ENCODE measurements around the gene SLC10A7. TPM values are rescaled to one million over a fixed set of nuclear protein-coding genes. Genes with fewer than 3 reads are reported as not detected.

The SLC10A7 gene
- total RNA-seq, 1 donor from 2014 or later, result 15.5 TPM

- no peak for TF ChIP-seq CTCF (IDR thresholded peaks at IDR 0.05; ENCODE audit: unreplicated experiment)
- H3K36me3 Mint-ChIP-seq, result no peaks in the 10 kb centered on the region
- no peaks in the 10 kb centered on the region for H3K4me1 Mint-ChIP-seq
- no peak for DNase-seq (ENCODE audit: low spot score in 2 of 2, unreplicated experiment in 2 of 2)
- H3K27me3 Mint-ChIP-seq (ENCODE audit: low read depth), result no peaks in the 10 kb centered on the region
- no peak overlapping the region for H3K4me3 Mint-ChIP-seq
- H3K27ac Mint-ChIP-seq, result no peak overlapping the region
- peaks cover 4% of the 10 kb centered on the region for H3K9me3 Mint-ChIP-seq
Measured at GRCh38 chr4:146273204-146273901, 248.4 kb downstream of the SLC10A7 start.

GRCh38 chr4:146271466-146271865, 250.3 kb downstream of the SLC10A7 start:
- H3K36me3 Mint-ChIP-seq, result no peaks in the 10 kb centered on the region
- DNase-seq (ENCODE audit: low spot score in 2 of 2, unreplicated experiment in 2 of 2), result no peak

GRCh38 chr4:146269228-146269653, 252.5 kb downstream of the SLC10A7 start:
- Mint-ChIP-seq H3K36me3 (no peaks in the 10 kb centered on the region), H3K4me1 (no peaks in the 10 kb centered on the region), H3K9me3 (no peaks in the 10 kb centered on the region), H3K27ac (no peak overlapping the region), H3K4me3 (no peak overlapping the region), H3K27me3 (ENCODE audit: low read depth) (no peaks in the 10 kb centered on the region)
- DNase-seq (ENCODE audit: low spot score in 2 of 2, unreplicated experiment in 2 of 2), result no peak
- no peak for TF ChIP-seq CTCF (IDR thresholded peaks at IDR 0.05; ENCODE audit: unreplicated experiment)

More at GRCh38 chr4:146271466-146271865, 250.3 kb downstream of the SLC10A7 start:
- Mint-ChIP-seq H3K27ac (no peak overlapping the region), H3K9me3 (peaks cover 4% of the 10 kb centered on the region), H3K4me3 (no peak overlapping the region), H3K4me1 (no peaks in the 10 kb centered on the region), H3K27me3 (ENCODE audit: low read depth) (no peaks in the 10 kb centered on the region)
- TF ChIP-seq CTCF (IDR thresholded peaks at IDR 0.05; ENCODE audit: unreplicated experiment), result no peak

DNA sequence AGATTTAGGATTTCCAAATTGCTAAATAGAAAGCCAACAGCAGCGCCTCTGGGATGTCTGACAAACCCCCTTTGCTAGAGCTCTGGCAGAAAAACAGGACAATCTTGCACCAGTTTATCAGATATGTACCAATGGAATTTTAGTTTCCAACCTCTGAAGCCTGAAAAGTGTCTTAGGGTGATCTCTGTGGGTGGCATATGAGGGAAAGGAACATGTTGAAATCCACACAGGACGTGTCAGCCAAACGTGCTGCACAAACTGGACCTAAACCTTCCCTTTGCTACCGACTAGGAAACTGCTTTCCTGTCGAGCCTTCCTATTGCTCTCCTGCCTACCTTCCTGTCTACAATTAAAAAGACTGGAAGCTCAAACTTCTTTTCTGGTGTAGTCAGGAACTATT, 253.9 kb downstream of the SLC10A7 start:
- Mint-ChIP-seq H3K4me3 (no peak overlapping the region), H3K9me3 (no peaks in the 10 kb centered on the region), H3K4me1 (no peaks in the 10 kb centered on the region), H3K36me3 (no peaks in the 10 kb centered on the region), H3K27ac (no peak overlapping the region), H3K27me3 (ENCODE audit: low read depth) (no peaks in the 10 kb centered on the region)
- no peak for DNase-seq (ENCODE audit: low spot score in 2 of 2, unreplicated experiment in 2 of 2)
- TF ChIP-seq CTCF (IDR thresholded peaks at IDR 0.05; ENCODE audit: unreplicated experiment), result no peak

GRCh38 chr4:146265950-146266490, 255.7 kb downstream of the SLC10A7 start:
- Mint-ChIP-seq H3K27ac (no peak overlapping the region), H3K36me3 (no peaks in the 10 kb centered on the region), H3K4me1 (peaks cover 9% of the 10 kb centered on the region), H3K9me3 (no peaks in the 10 kb centered on the region), H3K27me3 (ENCODE audit: low read depth) (no peaks in the 10 kb centered on the region), H3K4me3 (no peak overlapping the region)
- DNase-seq (ENCODE audit: low spot score in 2 of 2, unreplicated experiment in 2 of 2), result no peak
- TF ChIP-seq CTCF (IDR thresholded peaks at IDR 0.05; ENCODE audit: unreplicated experiment), result no peak
